ENCODE results near the gene PCGF6.
"Not testable (repeated sequence)": the region's sequence is repeated elsewhere in the genome, so short reads cannot be mapped to it uniquely, and the experiment has no call there.

The PCGF6 gene

GRCh38 chr10:103316087-103316486 lies 34.9 kb downstream of the PCGF6 start:
- no peak for DNase-seq (ENCODE audit: low read depth)

DNA sequence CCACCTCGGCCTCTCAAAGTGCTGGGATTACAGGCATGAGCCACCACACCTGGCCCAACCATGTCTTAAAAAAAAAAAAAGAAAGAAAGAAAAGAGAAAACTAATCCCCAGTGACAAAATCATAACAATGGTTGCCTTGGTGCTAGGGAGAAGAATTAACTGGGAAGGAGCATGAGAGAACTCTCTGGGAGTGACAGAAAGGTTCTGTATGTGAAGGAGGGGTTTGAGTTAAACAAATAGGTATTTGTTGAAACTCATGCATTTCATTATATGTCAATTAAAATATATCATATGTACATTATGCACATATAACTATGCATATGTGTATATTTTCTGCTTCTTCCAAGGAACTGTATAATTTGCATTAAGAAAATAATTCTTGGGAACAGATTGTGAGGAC lies 40.7 kb downstream of the PCGF6 start:
- DNase-seq (ENCODE audit: low read depth), result no peak

DNA sequence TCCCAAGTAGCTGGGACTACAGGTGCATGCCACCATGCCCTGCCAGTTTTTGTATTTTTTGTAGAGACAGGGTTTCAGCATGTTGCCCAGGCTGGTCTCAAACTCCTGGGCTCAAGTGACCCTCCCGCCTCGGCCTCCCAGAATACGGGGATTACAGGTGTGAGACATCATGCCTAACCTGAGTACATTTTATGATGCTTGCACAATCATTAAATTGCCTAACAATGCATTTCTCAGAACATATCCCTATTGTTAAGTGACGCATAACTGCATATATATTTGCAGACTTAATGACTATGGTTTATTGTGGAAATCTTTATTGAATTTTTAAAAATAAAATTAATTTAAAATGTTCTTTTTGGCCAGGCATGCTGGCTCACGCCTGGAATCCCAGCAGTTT lies 43.3 kb downstream of the PCGF6 start:
- DNase-seq (ENCODE audit: low read depth), result no peak

DNA sequence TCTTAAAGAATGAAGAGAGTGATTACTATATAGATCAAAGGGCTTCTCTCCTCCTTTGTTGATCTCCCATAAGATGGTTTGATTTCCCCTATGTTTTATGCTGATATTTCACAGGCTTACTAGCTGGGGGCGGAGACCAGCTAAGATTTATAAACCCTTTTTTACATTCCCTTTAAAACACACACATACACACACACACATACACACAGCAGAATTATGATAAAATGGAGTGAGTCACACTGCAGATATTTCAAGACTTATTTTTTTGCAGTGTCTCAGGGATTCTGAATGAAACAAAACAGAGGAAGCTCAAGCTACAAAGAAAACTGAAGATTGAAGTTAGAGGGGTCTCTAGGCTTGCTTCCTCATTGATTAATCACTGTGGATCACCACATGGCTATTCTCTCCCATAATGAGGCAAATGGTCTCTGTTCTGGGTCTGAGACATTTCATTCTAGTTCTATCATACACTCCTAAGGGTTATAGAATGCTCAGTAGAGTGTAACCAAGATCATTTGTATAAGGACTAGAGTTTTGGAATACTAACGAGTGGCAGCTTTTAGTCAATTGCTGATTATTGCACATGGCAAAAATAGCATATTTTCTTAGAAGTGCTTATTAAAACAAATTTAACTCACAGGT lies 55.4 kb downstream of the PCGF6 start:
- DNase-seq (ENCODE audit: low read depth), result no peak

GRCh38 chr10:103291588-103291987 lies 59.4 kb downstream of the PCGF6 start:
- no peak for DNase-seq (ENCODE audit: low read depth)

DNA sequence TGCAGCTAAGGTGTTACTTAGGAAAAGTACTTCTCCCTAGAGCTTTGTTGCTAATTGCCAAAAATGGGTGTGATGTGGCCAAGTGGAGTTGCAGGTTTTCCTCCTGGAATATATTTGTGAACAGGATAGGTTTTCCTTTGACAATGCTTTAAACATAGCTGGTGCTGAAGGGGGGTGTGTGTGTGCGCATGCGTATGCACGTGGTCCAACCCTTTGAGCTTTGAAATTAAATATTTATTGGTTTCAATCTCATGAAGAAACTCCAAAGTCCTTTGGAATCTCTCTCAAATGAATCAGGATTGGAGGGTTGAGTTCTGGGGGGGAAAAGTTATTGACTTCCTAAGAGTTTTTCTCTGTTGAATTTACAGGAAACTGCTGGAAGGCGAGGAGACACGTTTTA lies 62.9 kb downstream of the PCGF6 start:
- DNase-seq (ENCODE audit: low read depth), result no peak

DNA sequence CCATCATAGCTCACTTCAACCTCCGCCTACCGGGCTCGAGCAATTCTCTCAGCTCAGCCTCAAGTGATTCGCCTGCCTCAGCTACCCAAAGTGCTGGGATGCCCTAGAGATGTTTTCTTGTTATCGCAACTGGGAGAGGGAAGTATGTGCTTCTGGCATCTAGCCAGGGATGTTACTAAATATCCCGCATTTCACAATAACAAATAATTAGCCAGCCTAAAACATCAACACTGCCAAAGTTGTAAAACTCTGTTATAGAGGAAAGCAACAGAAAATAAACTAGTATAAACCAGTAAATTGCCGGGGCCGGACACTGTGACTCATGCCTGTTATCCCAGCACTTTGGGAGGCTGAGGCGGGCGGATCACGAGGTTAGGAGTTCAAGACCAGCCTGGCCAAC lies 66.8 kb downstream of the PCGF6 start:
- no peak for DNase-seq (ENCODE audit: low read depth)

GRCh38 chr10:103282961-103283360 lies 68.0 kb downstream of the PCGF6 start:
- DNase-seq (ENCODE audit: low read depth), result no peak

DNA sequence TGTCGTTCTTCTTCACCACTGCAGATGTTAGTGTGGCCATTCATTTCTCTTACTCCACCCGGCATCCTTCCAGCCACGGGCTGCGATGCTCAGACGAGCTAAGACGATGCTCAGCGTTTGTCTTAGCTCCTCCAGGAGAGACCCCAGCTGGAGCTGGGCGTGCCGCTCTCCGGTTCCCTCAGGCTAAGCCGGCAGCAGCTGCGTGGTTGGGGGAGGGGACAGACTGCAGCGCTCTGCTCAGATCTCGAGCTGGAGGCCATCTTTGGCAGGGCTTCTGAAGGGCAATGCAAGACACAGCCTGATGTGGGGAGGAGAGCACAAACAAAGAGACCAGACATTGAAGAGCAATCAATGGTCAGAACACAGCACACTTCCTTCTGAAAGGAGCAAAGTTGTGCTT lies 69.2 kb downstream of the PCGF6 start:
- no peak for DNase-seq (ENCODE audit: low read depth)

- DNase-seq (ENCODE audit: low read depth), result no peak
These were observed 70.4 kb downstream of the PCGF6 start for GRCh38 chr10:103280506-103280905.

- no peak for DNase-seq (ENCODE audit: low read depth)
These were observed 70.9 kb downstream of the PCGF6 start for GRCh38 chr10:103280031-103280430.

DNA sequence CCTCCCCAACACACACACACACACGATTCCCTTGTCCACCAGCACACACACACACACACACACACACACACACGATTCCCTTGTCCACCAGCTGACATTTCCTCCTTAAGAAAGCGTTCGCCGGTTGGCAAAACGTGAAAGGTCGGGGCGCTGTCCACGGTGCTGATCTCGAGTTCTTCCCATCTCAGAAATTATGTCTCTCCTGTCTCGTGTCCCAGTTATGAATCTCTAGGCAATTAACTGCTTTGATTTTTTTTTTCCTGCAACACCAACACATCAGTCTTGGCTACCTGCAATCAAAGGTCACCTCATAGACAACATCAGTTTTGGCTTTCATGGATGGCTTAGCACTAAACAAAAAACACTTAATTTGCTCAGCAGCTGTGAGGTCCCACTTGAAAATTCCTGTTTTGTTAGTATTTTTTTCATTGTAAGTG lies 72.1 kb downstream of the PCGF6 start:
- peak; percentile 27 for DNase-seq (ENCODE audit: low read depth)

DNA sequence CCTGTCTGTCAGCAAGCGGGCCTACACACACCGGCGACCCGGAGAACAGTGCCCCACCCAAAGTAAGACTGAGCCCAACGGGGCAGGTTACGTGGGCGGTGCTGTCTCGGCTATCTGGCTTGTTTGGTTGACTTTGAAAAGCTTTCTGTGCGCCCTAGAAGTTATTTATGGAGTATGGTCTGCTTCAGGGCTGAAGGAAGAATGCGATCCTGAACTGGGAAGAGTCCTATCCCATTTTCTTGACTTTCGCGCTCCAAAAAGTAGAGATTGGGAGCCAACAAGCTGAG lies 72.5 kb downstream of the PCGF6 start:
- DNase-seq (ENCODE audit: low read depth), result no peak

- no peak for DNase-seq (ENCODE audit: low read depth)
These were observed 73.0 kb downstream of the PCGF6 start for GRCh38 chr10:103277713-103278536.

- DNase-seq (ENCODE audit: low read depth), result no peak
These were observed 73.8 kb downstream of the PCGF6 start, which contains the start of gene INA for GRCh38 chr10:103276896-103277712. TSS of gene INA (plus strand) at chr10:103277138. CDS start at chr10:103277212, 74 bp downstream.

- no peak for DNase-seq (ENCODE audit: low read depth)
These were observed 74.6 kb downstream of the PCGF6 start for GRCh38 chr10:103276251-103276895.

DNA sequence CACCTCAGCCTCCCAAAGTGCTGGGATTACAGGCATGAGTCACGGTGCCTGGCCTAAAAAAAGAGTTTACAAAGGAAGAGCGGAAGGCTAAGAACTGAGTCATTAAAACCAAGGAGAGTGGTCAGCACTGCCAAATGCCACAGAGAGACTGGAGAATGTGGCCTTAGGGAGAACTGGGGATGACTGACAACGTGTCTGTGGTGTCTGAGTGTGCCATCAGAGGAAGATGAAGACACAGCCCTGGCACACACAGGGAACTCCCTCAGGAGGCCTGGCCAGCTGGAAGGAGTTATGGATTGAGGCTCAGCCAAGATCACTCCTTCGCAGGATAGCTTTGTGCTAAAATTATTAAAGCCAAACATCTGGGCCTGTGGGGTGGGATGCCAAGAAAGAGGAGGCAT lies 77.9 kb downstream of the PCGF6 start:
- no peak for DNase-seq (ENCODE audit: low read depth)

DNA sequence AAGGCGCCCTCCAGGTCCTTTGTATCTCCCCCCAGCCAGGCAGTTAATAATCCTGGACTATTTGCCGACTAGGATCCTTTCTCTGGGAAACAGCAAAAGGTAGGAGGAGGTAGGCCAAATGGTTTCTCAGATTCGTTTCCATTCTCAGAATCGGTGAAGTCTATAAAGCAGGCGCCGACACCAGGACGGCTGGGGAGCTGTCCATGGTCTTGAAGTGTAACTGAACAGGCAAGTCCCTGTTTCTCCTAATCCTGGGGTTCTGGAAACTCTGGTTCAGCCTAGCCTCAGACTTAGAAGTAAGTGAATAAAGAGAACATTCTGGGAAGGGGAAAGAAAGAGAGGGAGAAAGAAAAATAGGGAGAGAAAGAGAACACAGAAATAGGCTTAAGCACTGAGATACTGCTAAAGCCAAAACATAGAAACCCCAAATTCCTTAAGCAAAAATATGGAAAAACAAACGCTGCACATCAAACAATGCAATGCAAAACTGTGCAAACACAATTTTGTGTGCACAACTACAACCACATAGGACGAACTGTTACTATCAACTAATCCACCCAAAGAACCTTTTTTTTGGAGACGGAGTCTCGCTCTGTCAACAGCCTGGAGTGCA lies 85.1 kb downstream of the PCGF6 start:
- no peak for DNase-seq (ENCODE audit: low read depth)

- no peak for DNase-seq (ENCODE audit: low read depth)
These were observed 88.7 kb downstream of the PCGF6 start for GRCh38 chr10:103262229-103262628.

DNA sequence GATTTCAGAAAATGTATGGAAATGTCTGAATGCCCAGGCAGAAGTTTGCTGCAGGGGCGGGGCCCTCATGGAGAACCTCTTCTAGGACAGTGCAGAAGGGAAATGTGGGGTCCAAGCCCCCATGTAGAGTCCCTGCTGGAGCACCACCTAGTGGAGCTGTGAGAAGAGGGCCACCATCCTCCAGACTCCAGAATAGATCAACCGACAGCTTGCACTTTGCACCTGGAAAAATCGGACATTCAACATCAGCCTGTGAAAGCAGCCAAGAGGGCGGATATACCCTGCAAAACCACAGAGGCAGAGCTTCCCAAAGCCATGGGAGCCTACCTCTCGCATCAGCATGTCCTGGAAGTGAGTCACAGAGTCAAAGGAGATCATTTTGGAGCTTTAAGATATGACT lies 91.0 kb downstream of the PCGF6 start:
- no peak for DNase-seq (ENCODE audit: low read depth)

GRCh38 chr10:103258928-103259327 lies 92.0 kb downstream of the PCGF6 start:
- DNase-seq (ENCODE audit: low read depth), result not testable (repeated sequence)

GRCh38 chr10:103257812-103258211 lies 93.1 kb downstream of the PCGF6 start:
- DNase-seq (ENCODE audit: low read depth), result no peak

Data from stimulated activated CD8-positive, alpha-beta memory T cell treated with anti-CD3 and anti-CD28 coated beads, Interleukin-12 subunit alpha, Interleukin-12 subunit beta, amount 100 ng/mL, for 1 hour (primary cell).